ENCODE measurements around the gene SSBP3.

GRCh38 chr1:54375712-54376429, 30.3 kb downstream of the SSBP3 start:
- TF ChIP-seq ZFX (IDR thresholded peaks at IDR 0.05; ENCODE audit: borderline replicate concordance) = no peak
- TF ChIP-seq, protein P1, sequence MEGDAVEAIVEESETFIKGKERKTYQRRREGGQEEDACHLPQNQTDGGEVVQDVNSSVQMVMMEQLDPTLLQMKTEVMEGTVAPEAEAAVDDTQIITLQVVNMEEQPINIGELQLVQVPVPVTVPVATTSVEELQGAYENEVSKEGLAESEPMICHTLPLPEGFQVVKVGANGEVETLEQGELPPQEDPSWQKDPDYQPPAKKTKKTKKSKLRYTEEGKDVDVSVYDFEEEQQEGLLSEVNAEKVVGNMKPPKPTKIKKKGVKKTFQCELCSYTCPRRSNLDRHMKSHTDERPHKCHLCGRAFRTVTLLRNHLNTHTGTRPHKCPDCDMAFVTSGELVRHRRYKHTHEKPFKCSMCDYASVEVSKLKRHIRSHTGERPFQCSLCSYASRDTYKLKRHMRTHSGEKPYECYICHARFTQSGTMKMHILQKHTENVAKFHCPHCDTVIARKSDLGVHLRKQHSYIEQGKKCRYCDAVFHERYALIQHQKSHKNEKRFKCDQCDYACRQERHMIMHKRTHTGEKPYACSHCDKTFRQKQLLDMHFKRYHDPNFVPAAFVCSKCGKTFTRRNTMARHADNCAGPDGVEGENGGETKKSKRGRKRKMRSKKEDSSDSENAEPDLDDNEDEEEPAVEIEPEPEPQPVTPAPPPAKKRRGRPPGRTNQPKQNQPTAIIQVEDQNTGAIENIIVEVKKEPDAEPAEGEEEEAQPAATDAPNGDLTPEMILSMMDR (IDR thresholded peaks at IDR 0.05) = no peak
